OCI-LY1 (cell line): Measurements from ENCODE around the gene CDK18.

ENCODE experiments used
- H2AFZ ChIP-seq: fragments of 200-600 bp; sonication (generic), shearing (Covaris generic); 2 replicates; pipeline ENCODE4 v1.6.0; 2014; ENCODE audit warnings: antibody characterized with exemption, mild to moderate bottlenecking, low read length
- H3F3A ChIP-seq: fragments of 200-600 bp; sonication (generic), shearing (Covaris generic); 2 replicates; pipeline ENCODE4 v1.6.0; 2014; ENCODE audit warnings: mild to moderate bottlenecking, antibody characterized with exemption, low read length, moderate library complexity; ENCODE audit not compliant: insufficient read depth
- H3K27ac ChIP-seq: fragments of 200-600 bp; sonication (generic); 2 replicates; pipeline ENCODE4 v1.5.1; 2014; ENCODE audit warnings: low read length, mixed run types, mild to moderate bottlenecking, low read depth; ENCODE audit not compliant: poor library complexity, severe bottlenecking
- H3K27me3 ChIP-seq: fragments of 200-600 bp; sonication (generic); 2 replicates; pipeline ENCODE4 v1.6.0; 2014; ENCODE audit warnings: antibody characterized with exemption, mild to moderate bottlenecking, low read length, moderate library complexity; ENCODE audit not compliant: insufficient read depth
- H3K36me3 ChIP-seq: fragments of 200-600 bp; sonication (generic); 2 replicates; pipeline ENCODE4 v1.6.1; 2014; ENCODE audit warnings: mild to moderate bottlenecking, antibody characterized with exemption, low read length, moderate library complexity, mixed read lengths; ENCODE audit not compliant: insufficient read depth
- H3K4me1 ChIP-seq: fragments of 200-600 bp; sonication (generic); 2 replicates; pipeline ENCODE4 v1.5.1; 2014; ENCODE audit warnings: mild to moderate bottlenecking, low read length, moderate library complexity; ENCODE audit not compliant: insufficient read depth, severe bottlenecking
- H3K4me2 ChIP-seq: fragments of 200-600 bp; sonication (generic), shearing (Covaris generic); 2 replicates; pipeline ENCODE4 v1.6.1; 2014; ENCODE audit warnings: low read length
- H3K4me3 ChIP-seq: fragments of 200-600 bp; sonication (generic); 2 replicates; pipeline ENCODE4 v1.5.1; 2014; ENCODE audit warnings: low read length, low read depth, mild to moderate bottlenecking, mixed read lengths; ENCODE audit not compliant: poor library complexity, severe bottlenecking
- H3K79me2 ChIP-seq: fragments of 200-600 bp; shearing (Covaris generic); 2 replicates; pipeline ENCODE4 v1.6.1; 2016; ENCODE audit warnings: mixed run types, low read length, mixed read lengths; ENCODE audit not compliant: insufficient read depth
- H3K9ac ChIP-seq: fragments of 200-600 bp; sonication (generic), shearing (Covaris generic); 2 replicates; pipeline ENCODE4 v1.6.1; 2014; ENCODE audit warnings: mild to moderate bottlenecking, low read length, mixed read lengths
- H3K9me2 ChIP-seq: fragments of 200-600 bp; sonication (generic), shearing (Covaris generic); 2 replicates; pipeline ENCODE4 v1.6.1; 2014; ENCODE audit warnings: low read depth, mild to moderate bottlenecking, low read length, mixed read lengths
- H3K9me3 ChIP-seq: fragments of 200-600 bp; shearing (Covaris generic); 2 replicates; pipeline ENCODE4 v1.6.1; 2014; ENCODE audit warnings: low read length, mixed read lengths
- H4K20me1 ChIP-seq: fragments of 200-600 bp; sonication (generic), shearing (Covaris generic); 2 replicates; pipeline ENCODE4 v1.6.0; 2016; ENCODE audit warnings: mild to moderate bottlenecking, low read length; ENCODE audit not compliant: insufficient read depth
- EZH2 ChIP-seq: fragments of 200-600 bp; sonication (generic), shearing (Covaris generic); IDR thresholded peaks from 2 replicates; pipeline ENCODE4 v1.8.0; 2017; ENCODE audit warnings: borderline replicate concordance, mixed run types, mild to moderate bottlenecking, antibody characterized with exemption, low read length, moderate library complexity, mixed read lengths
- TF ChIP-seq, protein P1 (sequence below): fragments of 200-600 bp; sonication (generic), shearing (Covaris generic); IDR thresholded peaks from 2 replicates; pipeline ENCODE4 v1.5.1; 2017; ENCODE audit warnings: mild to moderate bottlenecking, antibody characterized with exemption, low read length, moderate library complexity, mixed read lengths

The CDK18 gene

GRCh38 chr1:205530116-205530515, 25.6 kb downstream of the CDK18 start:
- no peaks in the 10 kb centered on the region for H4K20me1 ChIP-seq
- H3K27ac ChIP-seq: no peak overlapping the region
- H3K4me3 ChIP-seq: no peak overlapping the region
- H2AFZ ChIP-seq: no peak overlapping the region
- TF ChIP-seq, protein P1, sequence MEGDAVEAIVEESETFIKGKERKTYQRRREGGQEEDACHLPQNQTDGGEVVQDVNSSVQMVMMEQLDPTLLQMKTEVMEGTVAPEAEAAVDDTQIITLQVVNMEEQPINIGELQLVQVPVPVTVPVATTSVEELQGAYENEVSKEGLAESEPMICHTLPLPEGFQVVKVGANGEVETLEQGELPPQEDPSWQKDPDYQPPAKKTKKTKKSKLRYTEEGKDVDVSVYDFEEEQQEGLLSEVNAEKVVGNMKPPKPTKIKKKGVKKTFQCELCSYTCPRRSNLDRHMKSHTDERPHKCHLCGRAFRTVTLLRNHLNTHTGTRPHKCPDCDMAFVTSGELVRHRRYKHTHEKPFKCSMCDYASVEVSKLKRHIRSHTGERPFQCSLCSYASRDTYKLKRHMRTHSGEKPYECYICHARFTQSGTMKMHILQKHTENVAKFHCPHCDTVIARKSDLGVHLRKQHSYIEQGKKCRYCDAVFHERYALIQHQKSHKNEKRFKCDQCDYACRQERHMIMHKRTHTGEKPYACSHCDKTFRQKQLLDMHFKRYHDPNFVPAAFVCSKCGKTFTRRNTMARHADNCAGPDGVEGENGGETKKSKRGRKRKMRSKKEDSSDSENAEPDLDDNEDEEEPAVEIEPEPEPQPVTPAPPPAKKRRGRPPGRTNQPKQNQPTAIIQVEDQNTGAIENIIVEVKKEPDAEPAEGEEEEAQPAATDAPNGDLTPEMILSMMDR: no peak
- no peak for TF ChIP-seq EZH2
- H3F3A ChIP-seq: no peaks in the 10 kb centered on the region
- no peaks in the 10 kb centered on the region for H3K9me3 ChIP-seq
- H3K36me3 ChIP-seq: no peaks in the 10 kb centered on the region
- H3K27me3 ChIP-seq: no peaks in the 10 kb centered on the region
- H3K79me2 ChIP-seq: no peaks in the 10 kb centered on the region
- H3K4me1 ChIP-seq: peaks cover 8% of the 10 kb centered on the region
- H3K4me2 ChIP-seq: no peak overlapping the region
- H3K9ac ChIP-seq: no peak overlapping the region
- H3K9me2 ChIP-seq: no peaks in the 10 kb centered on the region

GRCh38 chr1:205531191-205532025, 26.9 kb downstream of the CDK18 start:
- no peaks in the 10 kb centered on the region for H3K9me2 ChIP-seq
- no peak overlapping the region for H3K27ac ChIP-seq
- H3K9me3 ChIP-seq: no peaks in the 10 kb centered on the region
- no peak overlapping the region for H3K9ac ChIP-seq
- no peaks in the 10 kb centered on the region for H3F3A ChIP-seq
- H3K36me3 ChIP-seq: no peaks in the 10 kb centered on the region
- H3K79me2 ChIP-seq: no peaks in the 10 kb centered on the region
- no peaks in the 10 kb centered on the region; the same call in 1 of the 2 replicates for H3K27me3 ChIP-seq
- no peaks in the 10 kb centered on the region for H4K20me1 ChIP-seq
- TF ChIP-seq EZH2: no peak
- H3K4me2 ChIP-seq: no peak overlapping the region
- no peak overlapping the region for H2AFZ ChIP-seq
- H3K4me3 ChIP-seq: no peak overlapping the region
- H3K4me1 ChIP-seq: peaks cover 8% of the 10 kb centered on the region

- H3K9ac ChIP-seq: no peak overlapping the region
- H3K27ac ChIP-seq: no peak overlapping the region
- H3K9me3 ChIP-seq: no peaks in the 10 kb centered on the region
- no peak overlapping the region for H3K4me3 ChIP-seq
- no peaks in the 10 kb centered on the region; the same call in 1 of the 2 replicates for H3K27me3 ChIP-seq
- no peak overlapping the region for H2AFZ ChIP-seq
- H3K4me1 ChIP-seq: peaks cover 8% of the 10 kb centered on the region
- no peaks in the 10 kb centered on the region for H3K79me2 ChIP-seq
- no peaks in the 10 kb centered on the region for H3K36me3 ChIP-seq
- no peaks in the 10 kb centered on the region for H4K20me1 ChIP-seq
- H3F3A ChIP-seq: no peaks in the 10 kb centered on the region
- no peaks in the 10 kb centered on the region for H3K9me2 ChIP-seq
- no peak overlapping the region for H3K4me2 ChIP-seq
- no peak for TF ChIP-seq EZH2
- TF ChIP-seq, protein P1: no peak
Observed at GRCh38 chr1:205532026-205532898, 27.8 kb downstream of the CDK18 start.
